Measurements from ENCODE around the gene TTC24. TPM values are rescaled to one million over a fixed set of nuclear protein-coding genes. Genes with fewer than 3 reads are reported as not detected.

The TTC24 gene
- total and polyA plus RNA-seq, 10 of the 15 experiments (the other 5 are each of a cell fraction or from before 2014, with no cell fraction given): 0.05 to 6.4 (median 2.9) TPM; not detected in 1

DNA sequence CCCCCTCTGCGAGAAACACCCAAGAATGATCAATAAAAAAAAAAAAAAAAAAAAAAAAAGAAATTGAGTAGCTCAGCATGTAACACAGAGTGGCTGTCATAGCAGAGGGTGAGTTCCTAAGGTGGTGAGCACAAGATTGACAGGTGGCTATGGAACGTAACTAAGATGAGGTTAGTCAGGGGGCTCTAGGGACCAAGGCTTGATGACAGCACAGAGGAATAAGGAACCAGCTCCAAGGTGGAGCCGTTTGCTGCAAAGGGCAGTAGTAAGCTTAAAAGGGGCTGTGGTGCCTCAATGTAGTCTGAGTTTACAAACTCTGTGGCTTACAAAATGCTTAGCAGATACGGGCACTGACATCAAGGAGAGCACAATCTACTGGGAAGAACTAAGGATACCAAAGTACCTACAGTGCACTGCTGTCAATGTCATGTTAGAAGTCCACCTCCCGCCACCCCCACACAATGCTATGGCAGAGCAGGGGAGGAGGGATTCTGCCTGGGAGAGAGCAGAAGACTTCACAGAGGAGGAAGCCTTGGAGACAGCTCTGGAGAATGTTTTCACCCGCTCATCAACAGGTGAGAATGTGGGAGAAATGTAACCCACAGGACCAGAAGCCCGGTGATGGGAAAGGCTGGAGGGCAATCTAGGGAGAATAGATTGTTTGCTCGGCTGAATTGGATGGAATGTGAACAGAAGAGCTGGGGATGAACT lies 20.3 kb upstream of the TTC24 start:
- H4K20me1 ChIP-seq (ENCODE audit: control insufficient read depth, insufficient read depth): no peaks in the 10 kb centered on the region
- 82% methylated on average over 7 of the region's 8 CpGs for WGBS (ENCODE audit: insufficient coverage, insufficient replicate concordance, low lambda C conversion rate, missing lambda C conversion rate)
- ChIA-PET SMC1A (ENCODE audit: uncharacterized antibody, unreplicated experiment) (interaction anchor here (0.6 to 1.1 kb wide), 2 partner anchors 12 to 96 kb away, joined by 3 read pairs; no protein-coding TSS in a partner anchor), RAD21 (ENCODE audit: unreplicated experiment) (no interaction called here), POLR2A (no interaction called here), CTCF (no interaction called here)
- H3K79me2 ChIP-seq (ENCODE audit: control insufficient read depth, insufficient read depth, low read length): no peaks in the 10 kb centered on the region
- no peak for FAIRE-seq
- H3K4me2 ChIP-seq (ENCODE audit: control insufficient read depth, insufficient read depth): no peak overlapping the region
- no peaks in the 10 kb centered on the region for H3K4me1 ChIP-seq (ENCODE audit: control insufficient read depth, insufficient read depth, low read length)
- BruUV-seq (replicated peaks): no TSS peak
- H3K27me3 ChIP-seq (replicated peaks in 1 of 2; ENCODE audit: control insufficient read depth in 2 of 2, insufficient read depth in 2 of 2, low read length in 1 of 2): no peaks in the 10 kb centered on the region
- H3K27ac ChIP-seq (ENCODE audit: control insufficient read depth, insufficient read depth): no peak overlapping the region
- no peak for ATAC-seq
- H3K9me3 ChIP-seq (replicated peaks; ENCODE audit: control insufficient read depth, insufficient read depth, low read length): no peaks in the 10 kb centered on the region
- H3K9ac ChIP-seq (ENCODE audit: control insufficient read depth, insufficient read depth, low read length): no peak overlapping the region
- TF ChIP-seq CBFB (IDR thresholded peaks at IDR 0.05; ENCODE audit: low read depth): no peak
- no peak for TF ChIP-seq CHD2 (IDR thresholded peaks at IDR 0.05; ENCODE audit: borderline replicate concordance, low read depth, low read length)
- TF ChIP-seq, protein P1, sequence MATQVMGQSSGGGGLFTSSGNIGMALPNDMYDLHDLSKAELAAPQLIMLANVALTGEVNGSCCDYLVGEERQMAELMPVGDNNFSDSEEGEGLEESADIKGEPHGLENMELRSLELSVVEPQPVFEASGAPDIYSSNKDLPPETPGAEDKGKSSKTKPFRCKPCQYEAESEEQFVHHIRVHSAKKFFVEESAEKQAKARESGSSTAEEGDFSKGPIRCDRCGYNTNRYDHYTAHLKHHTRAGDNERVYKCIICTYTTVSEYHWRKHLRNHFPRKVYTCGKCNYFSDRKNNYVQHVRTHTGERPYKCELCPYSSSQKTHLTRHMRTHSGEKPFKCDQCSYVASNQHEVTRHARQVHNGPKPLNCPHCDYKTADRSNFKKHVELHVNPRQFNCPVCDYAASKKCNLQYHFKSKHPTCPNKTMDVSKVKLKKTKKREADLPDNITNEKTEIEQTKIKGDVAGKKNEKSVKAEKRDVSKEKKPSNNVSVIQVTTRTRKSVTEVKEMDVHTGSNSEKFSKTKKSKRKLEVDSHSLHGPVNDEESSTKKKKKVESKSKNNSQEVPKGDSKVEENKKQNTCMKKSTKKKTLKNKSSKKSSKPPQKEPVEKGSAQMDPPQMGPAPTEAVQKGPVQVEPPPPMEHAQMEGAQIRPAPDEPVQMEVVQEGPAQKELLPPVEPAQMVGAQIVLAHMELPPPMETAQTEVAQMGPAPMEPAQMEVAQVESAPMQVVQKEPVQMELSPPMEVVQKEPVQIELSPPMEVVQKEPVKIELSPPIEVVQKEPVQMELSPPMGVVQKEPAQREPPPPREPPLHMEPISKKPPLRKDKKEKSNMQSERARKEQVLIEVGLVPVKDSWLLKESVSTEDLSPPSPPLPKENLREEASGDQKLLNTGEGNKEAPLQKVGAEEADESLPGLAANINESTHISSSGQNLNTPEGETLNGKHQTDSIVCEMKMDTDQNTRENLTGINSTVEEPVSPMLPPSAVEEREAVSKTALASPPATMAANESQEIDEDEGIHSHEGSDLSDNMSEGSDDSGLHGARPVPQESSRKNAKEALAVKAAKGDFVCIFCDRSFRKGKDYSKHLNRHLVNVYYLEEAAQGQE (IDR thresholded peaks at IDR 0.05; ENCODE audit: low read depth, low read length): no peak
- no peak for TF ChIP-seq ATF7 (IDR thresholded peaks at IDR 0.05; ENCODE audit: low read depth)
- no peak for TF ChIP-seq SUPT20H (IDR thresholded peaks at IDR 0.05; ENCODE audit: borderline replicate concordance, control insufficient read depth, low read depth, low read length)
- TF ChIP-seq NFYA (IDR thresholded peaks at IDR 0.05; ENCODE audit: borderline replicate concordance, low read depth, low read length): no peak
- TF ChIP-seq, protein P2, sequence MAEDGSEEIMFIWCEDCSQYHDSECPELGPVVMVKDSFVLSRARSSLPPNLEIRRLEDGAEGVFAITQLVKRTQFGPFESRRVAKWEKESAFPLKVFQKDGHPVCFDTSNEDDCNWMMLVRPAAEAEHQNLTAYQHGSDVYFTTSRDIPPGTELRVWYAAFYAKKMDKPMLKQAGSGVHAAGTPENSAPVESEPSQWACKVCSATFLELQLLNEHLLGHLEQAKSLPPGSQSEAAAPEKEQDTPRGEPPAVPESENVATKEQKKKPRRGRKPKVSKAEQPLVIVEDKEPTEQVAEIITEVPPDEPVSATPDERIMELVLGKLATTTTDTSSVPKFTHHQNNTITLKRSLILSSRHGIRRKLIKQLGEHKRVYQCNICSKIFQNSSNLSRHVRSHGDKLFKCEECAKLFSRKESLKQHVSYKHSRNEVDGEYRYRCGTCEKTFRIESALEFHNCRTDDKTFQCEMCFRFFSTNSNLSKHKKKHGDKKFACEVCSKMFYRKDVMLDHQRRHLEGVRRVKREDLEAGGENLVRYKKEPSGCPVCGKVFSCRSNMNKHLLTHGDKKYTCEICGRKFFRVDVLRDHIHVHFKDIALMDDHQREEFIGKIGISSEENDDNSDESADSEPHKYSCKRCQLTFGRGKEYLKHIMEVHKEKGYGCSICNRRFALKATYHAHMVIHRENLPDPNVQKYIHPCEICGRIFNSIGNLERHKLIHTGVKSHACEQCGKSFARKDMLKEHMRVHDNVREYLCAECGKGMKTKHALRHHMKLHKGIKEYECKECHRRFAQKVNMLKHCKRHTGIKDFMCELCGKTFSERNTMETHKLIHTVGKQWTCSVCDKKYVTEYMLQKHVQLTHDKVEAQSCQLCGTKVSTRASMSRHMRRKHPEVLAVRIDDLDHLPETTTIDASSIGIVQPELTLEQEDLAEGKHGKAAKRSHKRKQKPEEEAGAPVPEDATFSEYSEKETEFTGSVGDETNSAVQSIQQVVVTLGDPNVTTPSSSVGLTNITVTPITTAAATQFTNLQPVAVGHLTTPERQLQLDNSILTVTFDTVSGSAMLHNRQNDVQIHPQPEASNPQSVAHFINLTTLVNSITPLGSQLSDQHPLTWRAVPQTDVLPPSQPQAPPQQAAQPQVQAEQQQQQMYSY (CRISPR knock-in tag; IDR thresholded peaks at IDR 0.05): no peak
- no peak for TF ChIP-seq MTA2 (IDR thresholded peaks at IDR 0.05; ENCODE audit: low read depth)
- TF ChIP-seq, protein P3, sequence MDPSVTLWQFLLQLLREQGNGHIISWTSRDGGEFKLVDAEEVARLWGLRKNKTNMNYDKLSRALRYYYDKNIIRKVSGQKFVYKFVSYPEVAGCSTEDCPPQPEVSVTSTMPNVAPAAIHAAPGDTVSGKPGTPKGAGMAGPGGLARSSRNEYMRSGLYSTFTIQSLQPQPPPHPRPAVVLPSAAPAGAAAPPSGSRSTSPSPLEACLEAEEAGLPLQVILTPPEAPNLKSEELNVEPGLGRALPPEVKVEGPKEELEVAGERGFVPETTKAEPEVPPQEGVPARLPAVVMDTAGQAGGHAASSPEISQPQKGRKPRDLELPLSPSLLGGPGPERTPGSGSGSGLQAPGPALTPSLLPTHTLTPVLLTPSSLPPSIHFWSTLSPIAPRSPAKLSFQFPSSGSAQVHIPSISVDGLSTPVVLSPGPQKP (IDR thresholded peaks at IDR 0.05; ENCODE audit: low read depth, low read length): no peak
- intact Hi-C loops (cut with micrococcal nuclease; ENCODE audit: unreplicated experiment) (no loop called here), in situ Hi-C loops (cut with MboI) (no loop called here)
- no peak overlapping the region for H3K4me3 ChIP-seq
- peaks cover 0 to 2% of the 10 kb centered on the region in 2 experiments; a peak in 1 of 4 replicates for H3K36me3 ChIP-seq (ENCODE audit: control insufficient read depth in 2 of 2, insufficient read depth in 2 of 2, low read length in 1 of 2)
- no peak overlapping the region for H2AFZ ChIP-seq (ENCODE audit: control insufficient read depth, low read depth, low read length)
- no peak for DNase-seq (ENCODE audit: low read depth, low spot score)

All from GM12878 (cell line).